ENCODE data around the gene SMYD3. TPM values are rescaled to one million over a fixed set of nuclear protein-coding genes. Genes with fewer than 3 reads are reported as not detected.

SMYD3 gene
- total and polyA plus RNA-seq, 2 donors (not counting 3 experiments of a cell fraction or from before 2014, with no cell fraction given): 16.0 to 32.1 TPM

DNA sequence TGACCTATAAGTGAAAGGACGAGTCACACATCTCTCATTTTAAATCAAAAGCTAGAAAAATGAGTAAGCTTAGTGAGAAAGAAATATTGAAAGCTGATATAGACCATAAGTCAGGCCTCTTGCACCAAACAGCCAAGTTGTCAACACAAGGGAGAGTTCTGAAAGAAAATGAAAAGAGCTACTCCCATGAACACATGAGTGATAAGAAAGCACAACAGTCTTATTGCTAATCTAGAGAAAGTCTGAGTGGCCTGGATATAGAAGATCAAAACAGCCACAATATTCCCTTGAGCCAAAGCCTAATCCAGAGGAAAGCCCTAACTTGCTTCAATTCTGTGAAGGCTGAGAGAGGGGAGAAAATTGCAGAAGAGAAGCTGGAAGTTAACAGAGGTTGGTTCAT, 175.0 kb downstream of the SMYD3 start:
- dilution Hi-C loops (cut with MboI; ENCODE audit: extremely low pct_ligation_motif_present, low sequenced_read_pairs): no loop called here
- H3K4me2 ChIP-seq (ENCODE audit: insufficient read depth, low read length): no peak overlapping the region
- intact Hi-C loops (cut with micrococcal nuclease): no loop called here
- H3K4me1 ChIP-seq (ENCODE audit: control insufficient read depth, extremely low read depth, insufficient read depth, low read length): no peaks in the 10 kb centered on the region
- BruUV-seq (replicated peaks): no TSS peak
- no peak overlapping the region for H3K4me3 ChIP-seq (replicated peaks in 1 of 3; ENCODE audit: insufficient read depth in 1 of 3, low read depth in 1 of 3, low read length in 3 of 3)
- DNase-seq (ENCODE audit: low read depth, low spot score) (no peak), FAIRE-seq (no peak)
- no peaks in the 10 kb centered on the region for H3K27me3 ChIP-seq (ENCODE audit: control insufficient read depth in 2 of 2, insufficient read depth in 2 of 2, low read length in 2 of 2)
- TF ChIP-seq POLR2A (IDR thresholded peaks at IDR 0.05; ENCODE audit: low read depth, low read length) (no peak), POLR2AphosphoS5 (IDR thresholded peaks at IDR 0.05; ENCODE audit: insufficient read depth, low read depth, low read length) (no peak), FOS (IDR thresholded peaks at IDR 0.05; ENCODE audit: borderline replicate concordance, insufficient read depth, low read length) (no peak), EZH2 (IDR thresholded peaks at IDR 0.05; ENCODE audit: borderline replicate concordance, low read depth, low read length, severe bottlenecking) (no peak), JUN (IDR thresholded peaks at IDR 0.05; ENCODE audit: borderline replicate concordance, insufficient read depth, insufficient read length, low read depth) (no peak), MYC (IDR thresholded peaks at IDR 0.05; ENCODE audit: low read depth, low read length) (no peak), MAX (IDR thresholded peaks at IDR 0.05; ENCODE audit: insufficient read depth, insufficient read length) (no peak), GATA2 (IDR thresholded peaks at IDR 0.05; ENCODE audit: insufficient read depth, insufficient read length, low read depth, low read length) (no peak)
- TF ChIP-seq, protein P1, sequence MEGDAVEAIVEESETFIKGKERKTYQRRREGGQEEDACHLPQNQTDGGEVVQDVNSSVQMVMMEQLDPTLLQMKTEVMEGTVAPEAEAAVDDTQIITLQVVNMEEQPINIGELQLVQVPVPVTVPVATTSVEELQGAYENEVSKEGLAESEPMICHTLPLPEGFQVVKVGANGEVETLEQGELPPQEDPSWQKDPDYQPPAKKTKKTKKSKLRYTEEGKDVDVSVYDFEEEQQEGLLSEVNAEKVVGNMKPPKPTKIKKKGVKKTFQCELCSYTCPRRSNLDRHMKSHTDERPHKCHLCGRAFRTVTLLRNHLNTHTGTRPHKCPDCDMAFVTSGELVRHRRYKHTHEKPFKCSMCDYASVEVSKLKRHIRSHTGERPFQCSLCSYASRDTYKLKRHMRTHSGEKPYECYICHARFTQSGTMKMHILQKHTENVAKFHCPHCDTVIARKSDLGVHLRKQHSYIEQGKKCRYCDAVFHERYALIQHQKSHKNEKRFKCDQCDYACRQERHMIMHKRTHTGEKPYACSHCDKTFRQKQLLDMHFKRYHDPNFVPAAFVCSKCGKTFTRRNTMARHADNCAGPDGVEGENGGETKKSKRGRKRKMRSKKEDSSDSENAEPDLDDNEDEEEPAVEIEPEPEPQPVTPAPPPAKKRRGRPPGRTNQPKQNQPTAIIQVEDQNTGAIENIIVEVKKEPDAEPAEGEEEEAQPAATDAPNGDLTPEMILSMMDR (IDR thresholded peaks at IDR 0.05; ENCODE audit: extremely low read depth in 1 of 2, insufficient read depth in 1 of 2, low read depth in 1 of 2, low read length in 2 of 2): no peak
- H3K9me3 ChIP-seq (replicated peaks; ENCODE audit: control insufficient read depth, insufficient read depth, low read length): no peaks in the 10 kb centered on the region
- no peaks in the 10 kb centered on the region for H3K9me1 ChIP-seq (replicated peaks; ENCODE audit: control insufficient read depth, extremely low read depth, insufficient read depth, low read length)
- ChIA-PET POLR2A (no interaction called here), CTCF (interaction anchor here (0.8 to 1.5 kb wide), 3 partner anchors 9 to 19 kb away, joined by 3 to 4 read pairs (median 3); no protein-coding TSS in a partner anchor)
- H3K79me2 ChIP-seq (ENCODE audit: control insufficient read depth, insufficient read depth, low read length): no peaks in the 10 kb centered on the region
- H4K20me1 ChIP-seq (replicated peaks; ENCODE audit: control insufficient read depth, extremely low read depth, insufficient read depth, low read length): no peaks in the 10 kb centered on the region
- no peak overlapping the region for H3K9ac ChIP-seq (replicated peaks; ENCODE audit: extremely low read depth, insufficient read depth, low read length)
- no peaks in the 10 kb centered on the region for H3K36me3 ChIP-seq (ENCODE audit: control insufficient read depth in 2 of 2, extremely low read depth in 1 of 2, insufficient read depth in 2 of 2, low read length in 2 of 2)
- no peak overlapping the region for H2AFZ ChIP-seq (ENCODE audit: low read depth, low read length)
- no peak overlapping the region for H3K27ac ChIP-seq (ENCODE audit: insufficient read depth, low read depth, low read length)
